ENCODE data around the gene STX17.
"Not testable (repeated sequence)": the region's sequence is repeated elsewhere in the genome, so short reads cannot be mapped to it uniquely, and the experiment has no call there.

The STX17 gene

GRCh38 chr9:99973455-99973854 lies 67.0 kb downstream of the STX17 start:
- no peak for DNase-seq

GRCh38 chr9:99977033-99977792 lies 70.8 kb downstream of the STX17 start:
- no peak for DNase-seq

GRCh38 chr9:99978221-99978620 lies 71.8 kb downstream of the STX17 start:
- DNase-seq = no peak

- DNase-seq = no peak
Measured at GRCh38 chr9:99980598-99980997, 74.1 kb downstream of the STX17 start.

- DNase-seq = no peak
Measured at GRCh38 chr9:99986642-99987041, 80.2 kb downstream of the STX17 start.

GRCh38 chr9:99990508-99990907 lies 84.1 kb downstream of the STX17 start:
- not testable (repeated sequence) for DNase-seq

- DNase-seq = no peak
Measured at GRCh38 chr9:99998266-99998665, 91.8 kb downstream of the STX17 start.

- DNase-seq = no peak
Measured at GRCh38 chr9:99998866-99999265, 92.4 kb downstream of the STX17 start.

- no peak for DNase-seq
Measured at GRCh38 chr9:99999797-100000196, 93.3 kb downstream of the STX17 start.

GRCh38 chr9:100011062-100011681 lies 104.7 kb downstream of the STX17 start:
- no peak for DNase-seq

- DNase-seq = no peak
Measured at GRCh38 chr9:100012279-100012678, 105.8 kb downstream of the STX17 start.

GRCh38 chr9:100013573-100013972 lies 107.1 kb downstream of the STX17 start:
- no peak for DNase-seq

- DNase-seq = no peak
Measured at GRCh38 chr9:100014846-100015245, 108.4 kb downstream of the STX17 start.

GRCh38 chr9:100019541-100019940 lies 113.1 kb downstream of the STX17 start:
- DNase-seq = no peak

Measured in GOT3 (cell line).